GM12801 (cell line): ENCODE results near the gene STXBP3.

Source experiments
- CTCF ChIP-seq: IDR thresholded peaks from one replicate; pipeline ENCODE4 v1.5.1; 2011; ENCODE audit warnings: control low read depth; ENCODE audit not compliant: insufficient read length; ENCODE audit errors: extremely low read depth

Gene STXBP3

GRCh38 chr1:108742253-108742652 is 4.2 kb upstream of the STXBP3 start:
- no peak for TF ChIP-seq CTCF

GRCh38 chr1:108745980-108746381 is 493 bp upstream of the STXBP3 start:
- no peak for TF ChIP-seq CTCF

GRCh38 chr1:108747171-108747850 is 837 bp downstream of the STXBP3 start:
- TF ChIP-seq CTCF, result no peak

GRCh38 chr1:108747898-108748297 is 1.4 kb downstream of the STXBP3 start:
- TF ChIP-seq CTCF, result no peak

- TF ChIP-seq CTCF, result no peak
Measured at GRCh38 chr1:108749081-108749480, 2.6 kb downstream of the STXBP3 start.

GRCh38 chr1:108750476-108751181 is 4.2 kb downstream of the STXBP3 start:
- TF ChIP-seq CTCF, result no peak

GRCh38 chr1:108753363-108753762 is 6.9 kb downstream of the STXBP3 start:
- TF ChIP-seq CTCF, result no peak
